SK-N-MC (cell line): ENCODE data around the gene CTNNB1.

Experiments
- DNase-seq: peaks from one replicate; pipeline ENCODE4 v3.0.0-alpha.2; 2011; ENCODE audit warnings: low read depth, low spot score
- H3K27ac ChIP-seq: fragments of 200-600 bp; sonication (generic); 2 replicates; pipeline ENCODE4 v1.5.1; 2016; ENCODE audit warnings: mixed run types
- H3K36me3 ChIP-seq: fragments of 200-600 bp; sonication (generic); 2 replicates; pipeline ENCODE4 v1.6.1; 2017; ENCODE audit warnings: antibody characterized with exemption, low read length, mixed read lengths; ENCODE audit not compliant: insufficient read depth
- H3K4me3 ChIP-seq: fragments of 200-600 bp; sonication (generic); 2 replicates; pipeline ENCODE4 v1.5.1; 2016
- H3K9ac ChIP-seq: fragments of 200-600 bp; sonication (generic); 2 replicates; pipeline ENCODE4 v1.8.0; 2017; ENCODE audit warnings: mixed run types, mixed read lengths; ENCODE audit not compliant: insufficient read length
- H3K9me3 ChIP-seq: fragments of 200-600 bp; sonication (generic); 2 replicates; pipeline ENCODE4 v1.6.1; 2017; ENCODE audit warnings: low read depth, mild to moderate bottlenecking, antibody characterized with exemption, low read length, moderate library complexity, mixed read lengths
- EZH2 ChIP-seq: fragments of 200-600 bp; sonication (generic); IDR thresholded peaks from one replicate; pipeline ENCODE4 v1.6.1; 2017; ENCODE audit warnings: antibody characterized with exemption
- FOXP2 ChIP-seq: optimal IDR thresholded peaks from 2 replicates; pipeline ENCODE3; 2011; ENCODE audit warnings: mild to moderate bottlenecking, moderate library complexity; ENCODE audit not compliant: insufficient read depth; ENCODE audit errors: extremely low read length, control extremely low read depth
- POLR2AphosphoS5 ChIP-seq: IDR thresholded peaks from 2 replicates; pipeline ENCODE4 v1.6.1; 2012; ENCODE audit warnings: mild to moderate bottlenecking, low read depth, low read length, borderline replicate concordance

The CTNNB1 gene

GRCh38 chr3:41219424-41219823 lies 20.1 kb downstream of the CTNNB1 start:
- Histone ChIP-seq H3K27ac (no peak overlapping the region), H3K9me3 (no peaks in the 10 kb centered on the region), H3K36me3 (peaks cover 7% of the 10 kb centered on the region), H3K4me3 (no peak overlapping the region), H3K9ac (no peak overlapping the region)
- no peak for DNase-seq
- no peak for TF ChIP-seq POLR2AphosphoS5
- TF ChIP-seq FOXP2: no peak
- TF ChIP-seq EZH2: no peak

GRCh38 chr3:41220906-41221677 lies 21.8 kb downstream of the CTNNB1 start:
- no peak for TF ChIP-seq EZH2
- TF ChIP-seq FOXP2: no peak
- TF ChIP-seq POLR2AphosphoS5: no peak
- Histone ChIP-seq H3K36me3 (peaks cover 24% of the 10 kb centered on the region), H3K9ac (no peak overlapping the region), H3K4me3 (no peak overlapping the region), H3K27ac (no peak overlapping the region), H3K9me3 (no peaks in the 10 kb centered on the region)
- DNase-seq: no peak

GRCh38 chr3:41222012-41222411 lies 22.7 kb downstream of the CTNNB1 start:
- peaks cover 33% of the 10 kb centered on the region for H3K36me3 ChIP-seq
- no peak overlapping the region for H3K4me3 ChIP-seq
- no peaks in the 10 kb centered on the region for H3K9me3 ChIP-seq
- H3K27ac ChIP-seq: no peak overlapping the region
- H3K9ac ChIP-seq: no peak overlapping the region
- TF ChIP-seq EZH2 (no peak), POLR2AphosphoS5 (no peak), FOXP2 (no peak)
- no peak for DNase-seq

DNA sequence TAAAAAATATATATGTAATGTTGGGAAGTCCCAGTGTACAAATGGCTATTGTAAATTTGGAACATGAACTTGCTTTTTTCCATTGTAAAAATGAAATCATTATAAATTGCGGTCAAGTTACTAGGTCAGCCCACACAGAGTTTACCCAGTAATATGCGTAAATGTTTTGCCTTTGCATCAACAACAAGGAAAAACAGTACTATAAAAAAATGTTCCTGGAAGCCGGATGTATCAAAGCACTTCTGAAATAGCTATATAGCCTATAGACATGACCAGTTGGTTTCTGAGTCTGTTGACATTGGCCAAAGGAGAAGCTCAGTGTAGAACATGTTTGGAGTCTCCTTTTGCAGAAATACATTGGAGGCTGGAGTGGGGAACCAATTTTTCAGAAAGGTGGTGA lies 23.2 kb downstream of the CTNNB1 start:
- no peak overlapping the region for H3K4me3 ChIP-seq
- H3K9ac ChIP-seq: no peak overlapping the region
- DNase-seq: no peak
- H3K9me3 ChIP-seq: no peaks in the 10 kb centered on the region
- TF ChIP-seq FOXP2: no peak
- no peak for TF ChIP-seq POLR2AphosphoS5
- no peak for TF ChIP-seq EZH2
- H3K36me3 ChIP-seq: peaks cover 38% of the 10 kb centered on the region
- no peak overlapping the region for H3K27ac ChIP-seq

DNA sequence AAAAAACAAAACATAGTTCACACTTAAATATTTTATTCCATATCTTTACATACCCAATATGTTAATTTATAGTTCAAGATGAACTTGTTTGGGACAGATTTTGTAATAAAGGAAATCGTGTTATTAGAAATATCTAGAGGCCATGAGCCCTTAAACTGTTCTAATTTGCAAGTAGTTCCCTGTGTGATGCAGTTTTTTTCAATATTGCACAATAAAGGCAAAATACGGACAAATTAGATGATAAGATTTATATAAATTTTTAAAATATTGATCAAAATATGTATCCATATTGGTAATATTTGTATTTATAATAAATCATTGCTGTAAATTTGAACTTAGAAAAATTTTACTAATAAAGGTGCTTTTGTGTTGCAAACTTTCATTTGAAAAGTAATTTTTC lies 23.8 kb downstream of the CTNNB1 start:
- no peak for DNase-seq
- Histone ChIP-seq H3K27ac (no peak overlapping the region), H3K9me3 (no peaks in the 10 kb centered on the region), H3K9ac (no peak overlapping the region), H3K36me3 (peaks cover 42% of the 10 kb centered on the region), H3K4me3 (no peak overlapping the region)
- no peak for TF ChIP-seq EZH2
- no peak for TF ChIP-seq FOXP2
- no peak for TF ChIP-seq POLR2AphosphoS5

- DNase-seq: no peak
- peaks cover 42% of the 10 kb centered on the region for H3K36me3 ChIP-seq
- H3K27ac ChIP-seq: no peak overlapping the region
- no peak overlapping the region for H3K9ac ChIP-seq
- no peaks in the 10 kb centered on the region for H3K9me3 ChIP-seq
- no peak for TF ChIP-seq EZH2
- TF ChIP-seq POLR2AphosphoS5: no peak
- no peak for TF ChIP-seq FOXP2
- H3K4me3 ChIP-seq: no peak overlapping the region
Observed at GRCh38 chr3:41223691-41224090, 24.4 kb downstream of the CTNNB1 start.

DNA sequence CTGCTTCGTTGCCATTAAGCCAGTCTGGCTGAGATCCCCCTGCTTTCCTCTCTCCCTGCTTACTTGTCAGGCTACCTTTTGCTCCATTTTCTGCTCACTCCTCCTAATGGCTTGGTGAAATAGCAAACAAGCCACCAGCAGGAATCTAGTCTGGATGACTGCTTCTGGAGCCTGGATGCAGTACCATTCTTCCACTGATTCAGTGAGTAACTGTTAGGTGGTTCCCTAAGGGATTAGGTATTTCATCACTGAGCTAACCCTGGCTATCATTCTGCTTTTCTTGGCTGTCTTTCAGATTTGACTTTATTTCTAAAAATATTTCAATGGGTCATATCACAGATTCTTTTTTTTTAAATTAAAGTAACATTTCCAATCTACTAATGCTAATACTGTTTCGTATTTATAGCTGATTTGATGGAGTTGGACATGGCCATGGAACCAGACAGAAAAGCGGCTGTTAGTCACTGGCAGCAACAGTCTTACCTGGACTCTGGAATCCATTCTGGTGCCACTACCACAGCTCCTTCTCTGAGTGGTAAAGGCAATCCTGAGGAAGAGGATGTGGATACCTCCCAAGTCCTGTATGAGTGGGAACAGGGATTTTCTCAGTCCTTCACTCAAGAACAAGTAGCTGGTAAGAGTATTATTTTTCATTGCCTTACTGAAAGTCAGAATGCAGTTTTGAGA lies 25.0 kb downstream of the CTNNB1 start:
- Histone ChIP-seq H3K9ac (no peak overlapping the region), H3K9me3 (no peaks in the 10 kb centered on the region), H3K27ac (no peak overlapping the region), H3K4me3 (no peak overlapping the region), H3K36me3 (peaks cover 42% of the 10 kb centered on the region)
- TF ChIP-seq POLR2AphosphoS5 (no peak), EZH2 (no peak), FOXP2 (no peak)
- no peak for DNase-seq

DNA sequence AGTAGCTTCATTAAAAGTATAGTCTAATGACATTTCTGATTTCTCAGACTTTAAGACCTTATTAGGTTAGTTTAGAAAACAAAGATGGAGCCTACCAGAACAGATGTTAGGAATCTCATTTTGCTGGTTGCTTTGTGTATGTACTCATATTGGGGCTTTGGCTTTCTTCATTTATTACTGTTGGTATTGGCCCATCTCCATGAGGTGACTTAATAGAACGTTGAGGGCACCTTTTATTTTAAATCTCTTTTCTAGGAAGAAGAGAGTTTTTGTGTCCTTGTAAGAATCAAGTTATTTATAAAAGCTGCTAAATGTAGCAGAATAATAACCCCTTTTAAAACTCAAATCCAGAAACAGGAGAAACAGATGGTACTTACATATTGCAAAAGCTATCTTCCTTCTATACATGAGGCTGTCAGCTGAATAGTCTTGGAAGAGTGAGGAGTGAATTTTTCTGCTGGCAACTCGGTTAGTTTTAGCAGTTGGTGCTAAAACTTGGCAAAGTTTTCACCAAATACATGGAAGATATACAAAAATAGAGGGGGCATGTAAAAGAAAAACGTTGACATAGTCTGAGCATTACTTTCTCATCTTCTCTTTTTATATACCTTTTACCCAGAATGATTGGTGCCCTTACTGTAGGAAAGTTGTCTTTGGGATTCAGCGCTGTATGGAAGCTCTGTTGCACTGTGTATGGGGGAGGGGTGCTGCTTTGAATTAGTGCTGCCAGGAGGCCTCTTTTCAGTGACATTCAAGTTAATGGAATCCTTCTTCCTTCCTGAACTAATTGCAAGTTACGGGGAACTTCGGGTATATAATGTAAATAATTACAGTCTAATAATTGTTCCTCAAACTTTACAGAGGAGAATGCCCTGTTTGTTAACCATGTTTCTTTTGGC lies 35.8 kb downstream of the CTNNB1 start:
- no peak for DNase-seq
- Histone ChIP-seq H3K9me3 (no peaks in the 10 kb centered on the region), H3K27ac (no peak overlapping the region), H3K9ac (no peak overlapping the region), H3K4me3 (no peak overlapping the region), H3K36me3 (peaks cover 77% of the 10 kb centered on the region)
- TF ChIP-seq POLR2AphosphoS5 (no peak), FOXP2 (no peak), EZH2 (no peak)
